Measurements from ENCODE around the gene RASA4B.
A peak's percentile ranks its signal among the peaks of the same experiment; 100 is the strongest.

The RASA4B gene

GRCh38 chr7:102463841-102464576, 53.6 kb downstream of the RASA4B start:
- TF ChIP-seq SPI1 (IDR thresholded peaks at IDR 0.05; ENCODE audit: borderline replicate concordance, low read depth) (no peak), GABPA (IDR thresholded peaks at IDR 0.05; ENCODE audit: low read depth) (no peak), CTCF (IDR thresholded peaks at IDR 0.05; ENCODE audit: insufficient read depth, low read length) (no peak), REST (IDR thresholded peaks at IDR 0.05; ENCODE audit: insufficient replicate concordance, low read depth) (no peak), POLR2AphosphoS5 (IDR thresholded peaks at IDR 0.05; ENCODE audit: low read depth) (no peak)
- Histone ChIP-seq H3K27me3 (ENCODE audit: insufficient read depth, poor library complexity, severe bottlenecking) (no peaks in the 10 kb centered on the region), H3K27ac (replicated peaks) (peak overlapping the region; percentile 72), H3K4me3 (replicated peaks; ENCODE audit: insufficient read depth, low read length) (peak overlapping the region; percentile 100)
- DNase-seq (ENCODE audit: low read depth in 1 of 2, low spot score in 1 of 2), result no peak

GRCh38 chr7:102460467-102460866, 57.1 kb downstream of the RASA4B start:
- DNase-seq (ENCODE audit: low read depth in 1 of 2, low spot score in 1 of 2), result no peak
- no peak overlapping the region for H3K4me3 ChIP-seq (replicated peaks; ENCODE audit: insufficient read depth, low read length)
- H3K27me3 ChIP-seq (ENCODE audit: insufficient read depth, poor library complexity, severe bottlenecking), result no peaks in the 10 kb centered on the region
- H3K27ac ChIP-seq (replicated peaks), result no peak overlapping the region
- TF ChIP-seq CTCF (IDR thresholded peaks at IDR 0.05; ENCODE audit: insufficient read depth, low read length) (no peak), GABPA (IDR thresholded peaks at IDR 0.05; ENCODE audit: low read depth) (no peak), REST (IDR thresholded peaks at IDR 0.05; ENCODE audit: insufficient replicate concordance, low read depth) (no peak), POLR2AphosphoS5 (IDR thresholded peaks at IDR 0.05; ENCODE audit: low read depth) (no peak), SPI1 (IDR thresholded peaks at IDR 0.05; ENCODE audit: borderline replicate concordance, low read depth) (no peak)

GRCh38 chr7:102459221-102459844, 58.2 kb downstream of the RASA4B start:
- Histone ChIP-seq H3K27me3 (ENCODE audit: insufficient read depth, poor library complexity, severe bottlenecking) (no peaks in the 10 kb centered on the region), H3K27ac (replicated peaks) (no peak overlapping the region), H3K4me3 (replicated peaks; ENCODE audit: insufficient read depth, low read length) (no peak overlapping the region)
- TF ChIP-seq SPI1 (IDR thresholded peaks at IDR 0.05; ENCODE audit: borderline replicate concordance, low read depth), result no peak
- no peak for TF ChIP-seq CTCF (IDR thresholded peaks at IDR 0.05; ENCODE audit: insufficient read depth, low read length)
- no peak for TF ChIP-seq POLR2AphosphoS5 (IDR thresholded peaks at IDR 0.05; ENCODE audit: low read depth)
- TF ChIP-seq REST (IDR thresholded peaks at IDR 0.05; ENCODE audit: insufficient replicate concordance, low read depth), result no peak
- no peak for TF ChIP-seq GABPA (IDR thresholded peaks at IDR 0.05; ENCODE audit: low read depth)
- no peak for DNase-seq (ENCODE audit: low read depth in 1 of 2, low spot score in 1 of 2)

All from HL-60 (cell line).